ENCODE data around the gene RGS12.

RGS12 gene

GRCh38 chr4:3337357-3337732 lies 44.5 kb downstream of the RGS12 start:
- DNase-seq: peak in 1 of 42 donors; percentile 7
- intact Hi-C loops (cut with DNase I): no loop called here

DNA sequence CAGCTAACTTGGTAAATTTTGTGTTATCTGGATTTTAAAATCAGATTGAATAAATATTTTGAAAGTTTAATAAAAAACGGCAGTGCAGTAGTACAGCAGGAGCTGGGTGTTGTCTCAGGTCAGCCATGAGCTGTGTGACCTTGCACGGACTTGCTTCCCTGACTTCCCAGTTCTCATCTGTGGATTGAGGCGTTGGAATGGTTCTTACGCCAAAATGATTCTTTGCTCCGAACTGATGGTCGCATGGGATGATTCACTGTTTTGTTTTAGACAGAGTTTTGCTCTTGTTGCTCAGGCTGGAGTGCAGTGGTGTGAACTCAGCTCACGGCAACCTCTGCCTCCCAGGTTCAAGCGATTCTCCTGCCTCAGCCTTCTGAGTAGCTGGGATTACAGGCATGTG lies 45.0 kb downstream of the RGS12 start:
- DNase-seq: peak in 1 of 42 donors; percentile 27
- intact Hi-C loops (cut with DNase I): no loop called here

DNA sequence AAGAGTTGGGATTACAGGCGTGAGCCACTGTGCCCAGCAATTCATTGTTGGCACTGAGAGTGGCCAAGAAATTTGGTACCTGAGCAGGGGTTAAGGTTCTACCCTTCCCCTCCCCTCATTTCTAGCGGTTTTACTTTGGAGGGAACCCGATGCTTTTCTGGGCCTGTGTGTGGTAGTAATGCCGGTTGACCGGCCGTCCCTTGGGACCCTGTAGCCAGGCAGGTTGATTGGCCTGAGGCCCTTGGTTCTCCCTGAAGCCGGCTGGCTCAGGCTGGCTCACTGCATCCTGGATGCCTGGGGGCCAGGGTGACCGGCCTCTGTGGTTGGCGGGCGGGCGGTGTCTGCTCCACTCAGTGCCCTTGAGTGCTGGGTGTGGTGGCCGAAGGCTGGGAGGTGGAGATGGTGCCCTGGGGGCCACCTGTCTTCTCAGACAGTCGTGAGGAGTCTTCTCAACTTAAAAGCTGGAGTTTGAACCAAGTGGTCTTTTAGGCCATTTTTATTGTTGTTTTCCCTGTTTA lies 45.6 kb downstream of the RGS12 start:
- DNase-seq: peak in 1 of 42 donors; percentile 31
- intact Hi-C loops (cut with DNase I): no loop called here

GRCh38 chr4:3338976-3339531 lies 46.2 kb downstream of the RGS12 start:
- intact Hi-C loops (cut with DNase I): no loop called here
- DNase-seq: peak in 3 of 42 donors; percentile 3 to 37 (median 19)

DNA sequence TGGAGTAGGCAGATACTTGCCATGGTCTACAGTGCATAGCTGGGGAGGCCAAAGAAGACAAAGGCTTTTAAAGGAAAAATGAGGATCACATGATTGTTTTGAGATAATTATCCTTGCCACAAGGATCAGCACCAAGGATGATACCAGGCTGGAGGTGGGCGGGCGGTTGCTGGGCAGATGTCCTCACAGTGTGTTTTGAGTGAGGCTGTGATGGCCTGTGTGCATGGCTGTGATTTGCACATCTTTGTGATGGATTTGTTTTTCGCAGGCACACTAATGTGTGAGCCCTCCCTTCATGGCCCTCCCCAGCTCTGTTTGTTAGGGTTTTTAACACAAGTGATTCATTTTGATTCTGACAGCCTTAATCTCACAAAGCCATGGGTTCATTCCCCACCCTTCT lies 46.8 kb downstream of the RGS12 start:
- intact Hi-C loops (cut with DNase I): no loop called here
- DNase-seq: peak in 2 of 42 donors; percentile 3 to 33

GRCh38 chr4:3340038-3340699 lies 47.3 kb downstream of the RGS12 start:
- peak in 2 of 42 donors; percentile 14 to 31 for DNase-seq
- intact Hi-C loops (cut with DNase I): no loop called here

GRCh38 chr4:3340700-3341083 lies 47.9 kb downstream of the RGS12 start:
- intact Hi-C loops (cut with DNase I): no loop called here
- DNase-seq: peak in 3 of 42 donors; percentile 9 to 42 (median 25)

GRCh38 chr4:3341760-3342159 lies 48.9 kb downstream of the RGS12 start:
- intact Hi-C loops (cut with DNase I): no loop called here
- peak in 2 of 42 donors; percentile 17 to 24 for DNase-seq

GRCh38 chr4:3342182-3342854 lies 49.5 kb downstream of the RGS12 start:
- DNase-seq: peak in 3 of 42 donors; percentile 7 to 39 (median 20)
- intact Hi-C loops (cut with DNase I): no loop called here
